ENCODE results near the gene TRAPPC6A. TPM values are rescaled to one million over a fixed set of nuclear protein-coding genes. Genes with fewer than 3 reads are reported as not detected.

The TRAPPC6A gene
- total RNA-seq, 1 donor from 2014 or later: 42.8 TPM

GRCh38 chr19:45184115-45184514, 6.1 kb upstream of the TRAPPC6A start:
- no peak for DNase-seq (ENCODE audit: low spot score in 2 of 2, unreplicated experiment in 2 of 2)
- no peaks in the 10 kb centered on the region for H3K9me3 Mint-ChIP-seq
- no peak overlapping the region for H3K27ac Mint-ChIP-seq
- H3K36me3 Mint-ChIP-seq: peaks cover 6% of the 10 kb centered on the region
- H3K4me1 Mint-ChIP-seq: peaks cover 13% of the 10 kb centered on the region
- no peak for TF ChIP-seq CTCF (IDR thresholded peaks at IDR 0.05; ENCODE audit: unreplicated experiment)
- H3K4me3 Mint-ChIP-seq: no peak overlapping the region
- no peaks in the 10 kb centered on the region for H3K27me3 Mint-ChIP-seq (ENCODE audit: low read depth)

GRCh38 chr19:45182758-45183157, 4.7 kb upstream of the TRAPPC6A start:
- H3K36me3 Mint-ChIP-seq: peaks cover 6% of the 10 kb centered on the region
- no peak for DNase-seq (ENCODE audit: low spot score in 2 of 2, unreplicated experiment in 2 of 2)
- no peaks in the 10 kb centered on the region for H3K9me3 Mint-ChIP-seq
- peaks cover 15% of the 10 kb centered on the region for H3K4me1 Mint-ChIP-seq
- no peak for TF ChIP-seq CTCF (IDR thresholded peaks at IDR 0.05; ENCODE audit: unreplicated experiment)
- no peaks in the 10 kb centered on the region for H3K27me3 Mint-ChIP-seq (ENCODE audit: low read depth)
- no peak overlapping the region for H3K27ac Mint-ChIP-seq
- H3K4me3 Mint-ChIP-seq: no peak overlapping the region

- no peaks in the 10 kb centered on the region for H3K9me3 Mint-ChIP-seq
- no peaks in the 10 kb centered on the region for H3K27me3 Mint-ChIP-seq (ENCODE audit: low read depth)
- peak overlapping the region; percentile 70 for H3K4me3 Mint-ChIP-seq
- H3K27ac Mint-ChIP-seq: peak overlapping the region; percentile 72
- peaks cover 19% of the 10 kb centered on the region for H3K4me1 Mint-ChIP-seq
- H3K36me3 Mint-ChIP-seq: peaks cover 6% of the 10 kb centered on the region
- no peak for TF ChIP-seq CTCF (IDR thresholded peaks at IDR 0.05; ENCODE audit: unreplicated experiment)
- DNase-seq (ENCODE audit: low spot score in 2 of 2, unreplicated experiment in 2 of 2): no peak
Measured at GRCh38 chr19:45180936-45181335, 2.9 kb upstream of the TRAPPC6A start.

- Mint-ChIP-seq H3K4me1 (peaks cover 19% of the 10 kb centered on the region), H3K36me3 (peaks cover 6% of the 10 kb centered on the region), H3K9me3 (no peaks in the 10 kb centered on the region), H3K4me3 (peak overlapping the region; percentile 70), H3K27me3 (ENCODE audit: low read depth) (no peaks in the 10 kb centered on the region), H3K27ac (peak overlapping the region; percentile 84)
- DNase-seq (ENCODE audit: low spot score in 2 of 2, unreplicated experiment in 2 of 2): no peak
- no peak for TF ChIP-seq CTCF (IDR thresholded peaks at IDR 0.05; ENCODE audit: unreplicated experiment)
Measured at GRCh38 chr19:45179892-45180370, 1.9 kb upstream of the TRAPPC6A start.

- DNase-seq (ENCODE audit: low spot score in 2 of 2, unreplicated experiment in 2 of 2): peak in 1 of 2 experiments; percentile 69
- Mint-ChIP-seq H3K4me3 (peak overlapping the region; percentile 91), H3K27ac (peak overlapping the region; percentile 97), H3K9me3 (no peaks in the 10 kb centered on the region), H3K36me3 (peaks cover 6% of the 10 kb centered on the region), H3K4me1 (peaks cover 19% of the 10 kb centered on the region), H3K27me3 (ENCODE audit: low read depth) (no peaks in the 10 kb centered on the region)
- TF ChIP-seq CTCF (IDR thresholded peaks at IDR 0.05; ENCODE audit: unreplicated experiment): no peak
Measured at GRCh38 chr19:45179072-45179891, 1.2 kb upstream of the TRAPPC6A start.
